Transverse colon (tissue), 4 donors: Measurements from ENCODE around the gene PCSK5.

Experiments
- EP300 ChIP-seq: sonication (generic); formaldehyde crosslinking; IDR thresholded peaks from one replicate; pipeline ENCODE4 v1.6.1; 2017; ENCODE audit warnings: antibody characterized with exemption, low read depth
- POLR2A ChIP-seq: fragments of 450-650 bp; IDR thresholded peaks from one replicate; pipeline ENCODE4 v1.6.1; 2016; ENCODE audit warnings: antibody characterized with exemption, mild to moderate bottlenecking, moderate library complexity
- POLR2AphosphoS5 ChIP-seq, 3 donors: sonication (generic); formaldehyde crosslinking; IDR thresholded peaks; one replicate each; pipeline ENCODE4 v1.6.1; 2016; ENCODE audit warnings: antibody characterized with exemption in 3 of 3
- TF ChIP-seq, protein P1 (sequence below), 5 experiments: fragments of 200-600 bp in 3 of 5; fragments of 450-650 bp in 2 of 5; sonication (generic) in 3 of 5; IDR thresholded peaks; 1 replicate in 2 of 5; 2 replicates in 3 of 5; pipeline ENCODE4 v1.5.1; 2016 to 2017; ENCODE audit warnings: antibody characterized with exemption in 5 of 5, inconsistent platforms in 3 of 5, mild to moderate bottlenecking in 2 of 5, moderate library complexity in 1 of 5

GRCh38 chr9:76255781-76256455 is 365.4 kb downstream of the PCSK5 start:
- TF ChIP-seq, protein P1, sequence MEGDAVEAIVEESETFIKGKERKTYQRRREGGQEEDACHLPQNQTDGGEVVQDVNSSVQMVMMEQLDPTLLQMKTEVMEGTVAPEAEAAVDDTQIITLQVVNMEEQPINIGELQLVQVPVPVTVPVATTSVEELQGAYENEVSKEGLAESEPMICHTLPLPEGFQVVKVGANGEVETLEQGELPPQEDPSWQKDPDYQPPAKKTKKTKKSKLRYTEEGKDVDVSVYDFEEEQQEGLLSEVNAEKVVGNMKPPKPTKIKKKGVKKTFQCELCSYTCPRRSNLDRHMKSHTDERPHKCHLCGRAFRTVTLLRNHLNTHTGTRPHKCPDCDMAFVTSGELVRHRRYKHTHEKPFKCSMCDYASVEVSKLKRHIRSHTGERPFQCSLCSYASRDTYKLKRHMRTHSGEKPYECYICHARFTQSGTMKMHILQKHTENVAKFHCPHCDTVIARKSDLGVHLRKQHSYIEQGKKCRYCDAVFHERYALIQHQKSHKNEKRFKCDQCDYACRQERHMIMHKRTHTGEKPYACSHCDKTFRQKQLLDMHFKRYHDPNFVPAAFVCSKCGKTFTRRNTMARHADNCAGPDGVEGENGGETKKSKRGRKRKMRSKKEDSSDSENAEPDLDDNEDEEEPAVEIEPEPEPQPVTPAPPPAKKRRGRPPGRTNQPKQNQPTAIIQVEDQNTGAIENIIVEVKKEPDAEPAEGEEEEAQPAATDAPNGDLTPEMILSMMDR (IDR thresholded peaks at IDR 0.05), result no peak
- TF ChIP-seq POLR2AphosphoS5 (IDR thresholded peaks at IDR 0.05) (peak in 2 of 3 donors; percentile 48 to 56), EP300 (no peak), POLR2A (no peak)
